Activated T-helper 9 cell treated with anti-CD3 and anti-CD28 coated beads, Interleukin-2, amount 50 U/mL, for 16 hours (primary cell): ENCODE measurements around the gene DLG1.

Source experiments
- DNase-seq: peaks from one replicate; pipeline ENCODE4 v3.0.0-alpha.2; 2020; ENCODE audit warnings: low read depth

The DLG1 gene

DNA sequence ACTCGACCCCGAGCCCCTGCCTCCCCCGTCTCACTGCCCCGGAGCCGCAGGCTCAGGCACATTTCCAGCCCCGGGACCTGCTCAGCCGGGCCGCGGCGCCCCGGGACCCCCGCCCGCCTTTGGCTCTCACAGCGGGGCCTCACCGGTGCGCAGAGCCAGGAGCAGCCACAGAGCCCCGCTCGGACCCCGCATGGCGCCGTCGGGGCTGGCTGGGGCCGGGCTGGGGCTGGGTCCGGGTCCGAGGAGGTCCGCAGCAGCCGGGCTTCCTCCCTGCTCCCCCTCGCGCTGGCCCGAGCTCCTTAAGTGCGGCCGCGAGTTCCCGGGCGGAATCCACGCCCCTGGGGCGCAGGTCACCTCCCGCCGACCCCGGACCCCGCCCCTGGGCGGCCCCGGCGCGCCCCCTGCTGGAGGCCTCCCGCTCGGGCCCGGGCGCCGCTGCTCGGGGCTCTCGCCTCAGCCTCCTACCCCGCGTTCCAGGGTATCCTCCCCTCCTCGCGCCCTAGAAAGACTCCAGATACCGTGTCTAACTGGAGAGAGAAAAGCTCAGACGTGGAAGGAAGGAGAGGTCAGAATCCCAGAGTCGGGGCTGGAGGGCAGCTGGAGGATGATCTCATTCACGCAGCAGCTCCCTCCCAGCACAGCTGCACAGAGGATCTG, 268.8 kb downstream of the DLG1 start, which contains the start of gene MELTF:
MELTF (minus strand) TSS at position 307 of the 657 bp plus-strand sequence; CDS start at position 192, 115 bp downstream.
- DNase-seq = peak; percentile 64

GRCh38 chr3:197028728-197029510, 269.5 kb downstream of the DLG1 start:
- DNase-seq = no peak

GRCh38 chr3:197027896-197028727, 270.3 kb downstream of the DLG1 start:
- DNase-seq = no peak

DNA sequence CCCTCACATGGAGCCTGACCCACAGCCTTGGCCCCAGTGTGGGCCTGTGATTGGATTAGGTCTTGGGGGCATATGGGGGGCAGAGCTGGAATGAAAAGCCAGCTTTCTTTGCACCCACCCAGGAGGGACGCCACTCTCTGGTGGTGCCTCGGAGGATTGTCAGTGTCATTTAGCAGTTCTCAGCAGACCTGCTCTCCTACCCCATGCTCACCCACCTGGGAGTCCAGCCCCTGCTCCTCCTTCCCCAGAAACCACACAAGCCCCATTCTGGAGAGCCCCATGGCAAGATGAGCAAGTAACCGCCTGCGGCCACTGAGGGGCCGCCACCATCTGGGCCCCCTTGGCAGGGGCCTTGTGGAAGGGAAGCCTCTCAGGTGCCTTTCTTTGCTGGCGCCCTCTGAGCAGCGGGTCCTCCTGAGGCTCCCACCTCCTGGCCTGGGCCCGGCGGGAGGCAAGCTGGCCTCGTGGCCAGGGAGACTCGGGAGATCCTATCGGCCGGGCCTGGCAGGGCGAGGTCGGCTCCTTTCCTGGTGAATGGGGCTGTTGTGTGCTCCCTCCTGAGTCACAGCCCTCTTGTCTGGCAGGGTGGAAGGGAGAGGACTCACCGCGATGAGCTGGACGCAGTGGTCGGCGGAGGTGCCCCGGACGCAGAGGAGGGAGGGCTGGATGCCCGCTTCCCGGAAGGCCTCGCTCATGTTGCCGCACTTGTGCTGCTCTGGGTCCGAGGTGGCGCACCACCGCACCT, 271.1 kb downstream of the DLG1 start:
- no peak for DNase-seq

- DNase-seq = no peak
These were observed 271.9 kb downstream of the DLG1 start for GRCh38 chr3:197026481-197026866.

DNA sequence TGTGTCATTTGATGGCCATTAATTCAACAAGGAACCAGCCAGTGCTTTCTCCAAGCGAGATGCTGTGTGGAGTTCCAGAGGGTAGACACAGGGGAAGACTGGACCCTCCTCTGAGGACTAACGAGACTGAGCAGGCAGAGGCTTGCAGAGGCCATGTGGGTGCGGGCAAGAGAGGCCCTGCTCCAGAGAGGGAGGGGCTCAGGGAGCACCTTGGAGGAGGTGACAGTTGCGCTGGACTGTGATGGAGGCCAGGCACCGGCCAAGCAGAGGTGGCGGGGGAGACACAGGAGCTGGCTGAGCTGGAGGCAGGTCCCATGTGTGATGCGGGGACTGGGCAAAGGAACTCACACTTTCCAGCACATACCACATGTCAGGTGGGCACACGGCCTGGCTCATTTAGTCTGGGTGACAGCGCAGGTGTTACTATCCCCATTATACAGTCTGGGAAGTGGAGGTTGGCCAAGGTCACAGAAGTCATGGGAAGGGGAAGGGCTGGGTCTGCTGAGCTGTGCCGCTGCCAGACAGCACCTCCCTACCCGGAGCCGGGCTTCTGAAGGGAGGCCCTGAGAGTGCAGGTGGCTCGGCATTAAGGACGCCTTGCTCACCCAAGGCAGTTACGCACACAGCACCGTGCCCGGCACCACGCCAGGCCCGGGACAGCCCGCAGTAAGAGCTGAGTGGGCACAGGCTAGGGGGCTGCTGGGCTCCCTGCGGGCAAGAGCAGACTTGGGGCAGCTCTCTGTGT, 272.5 kb downstream of the DLG1 start:
- DNase-seq = no peak

- DNase-seq = no peak
These were observed 273.3 kb downstream of the DLG1 start for GRCh38 chr3:197024881-197025735.

DNA sequence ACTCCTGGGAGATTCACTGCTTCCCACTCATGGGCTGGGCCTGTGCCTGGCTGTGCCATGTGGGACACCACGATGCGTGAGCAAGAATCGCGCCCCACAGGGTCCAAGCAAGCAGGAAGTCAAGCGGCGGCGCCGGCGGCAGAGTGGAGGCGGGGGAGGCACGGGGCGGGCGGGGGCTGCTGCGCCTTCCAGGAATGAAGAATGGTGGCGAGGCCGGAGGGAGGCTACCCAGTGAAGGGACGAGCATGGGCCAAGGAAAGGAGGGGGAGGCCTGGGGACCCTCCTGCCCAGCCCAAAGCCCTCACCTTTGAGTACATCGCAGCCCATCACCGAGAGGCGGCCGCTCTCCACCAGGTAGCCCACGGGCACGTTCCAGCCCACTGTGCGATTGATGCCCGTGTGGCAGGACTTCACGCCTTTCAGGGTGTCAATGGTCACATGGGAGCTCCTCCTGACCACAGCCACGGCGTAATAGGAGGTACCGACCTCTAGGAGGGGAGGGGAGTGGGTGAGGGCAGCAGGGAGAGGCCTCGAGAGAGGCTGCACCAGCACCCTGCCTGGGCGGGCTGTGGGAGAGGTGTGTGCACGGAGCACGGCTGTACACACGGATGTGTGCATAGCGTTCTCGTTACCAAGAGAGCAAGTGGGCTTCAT, 274.3 kb downstream of the DLG1 start:
- DNase-seq = no peak

- DNase-seq = no peak
These were observed 275.0 kb downstream of the DLG1 start for GRCh38 chr3:197023241-197023997.

- DNase-seq = no peak
These were observed 275.8 kb downstream of the DLG1 start for GRCh38 chr3:197022405-197023231.

DNA sequence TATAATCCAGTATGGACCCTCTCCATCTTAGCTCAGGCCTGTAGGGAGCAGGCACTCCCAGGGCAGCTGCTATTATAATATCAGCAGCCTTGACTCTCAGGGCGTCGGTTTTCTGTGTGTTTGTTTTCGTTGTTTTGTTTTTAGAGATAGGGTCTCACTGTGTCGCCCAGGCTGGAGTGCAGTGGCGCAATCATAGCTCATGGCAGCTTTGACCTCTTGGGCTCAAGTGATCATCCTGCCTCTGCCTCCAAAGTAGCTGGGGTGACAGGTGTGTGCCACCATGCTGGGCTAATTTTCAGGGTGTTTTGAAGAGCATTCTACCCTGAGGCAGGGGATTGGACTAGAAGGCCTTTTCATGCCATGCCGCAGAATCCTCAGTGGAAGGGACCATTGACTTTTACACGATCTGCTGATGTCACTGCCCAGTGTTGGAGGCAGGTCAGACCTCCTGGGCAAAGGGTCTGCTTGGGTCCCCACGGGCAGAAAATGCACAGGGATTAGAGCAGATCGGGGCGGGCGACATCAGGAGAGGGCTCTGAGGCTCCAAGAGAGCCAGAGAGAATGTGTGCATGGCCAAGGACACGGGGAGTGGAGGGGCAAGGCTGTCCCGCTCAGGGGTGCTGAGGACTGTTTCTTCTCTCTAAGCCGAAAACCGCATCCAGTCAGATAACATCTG, 276.5 kb downstream of the DLG1 start:
- no peak for DNase-seq

GRCh38 chr3:197021231-197021630, 277.2 kb downstream of the DLG1 start:
- no peak for DNase-seq

DNA sequence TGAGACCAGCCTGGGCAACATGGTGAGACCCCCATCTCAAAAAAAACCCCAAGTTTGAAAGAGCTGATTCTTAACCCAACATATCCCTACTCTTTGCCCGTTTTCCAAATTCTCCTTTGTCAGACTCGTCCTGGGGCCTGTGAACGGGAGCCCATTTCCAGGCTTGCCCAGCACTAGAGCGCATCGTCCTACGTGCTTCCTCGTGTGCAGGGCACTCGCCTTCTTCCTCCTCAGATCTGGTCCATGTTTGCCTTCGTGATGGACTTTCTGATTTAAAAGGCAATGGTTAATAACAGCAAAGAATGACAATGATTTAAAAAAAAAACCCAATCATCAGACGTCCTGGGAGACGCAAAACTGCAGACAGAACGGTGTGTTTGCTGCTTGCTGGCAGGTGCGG, 278.9 kb downstream of the DLG1 start:
- DNase-seq = no peak

DNA sequence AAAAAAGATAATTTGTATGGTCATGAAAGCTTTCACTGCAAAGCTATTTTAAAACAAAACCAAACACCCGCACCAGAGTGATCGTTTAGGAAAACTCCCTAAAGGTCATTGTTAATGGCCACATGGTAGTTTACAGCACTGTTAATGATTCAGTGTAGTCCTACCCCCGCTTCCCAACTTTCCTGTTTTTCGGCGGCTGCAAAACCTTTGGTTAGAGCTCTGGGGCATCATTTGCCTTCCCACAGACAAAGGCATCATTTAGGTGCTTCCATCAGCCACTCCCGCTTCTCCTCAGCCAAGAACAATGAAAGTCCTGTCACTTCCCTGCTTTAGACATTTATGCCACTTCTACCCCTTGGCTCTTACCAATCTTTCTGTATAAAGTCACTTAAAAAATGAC, 279.4 kb downstream of the DLG1 start:
- no peak for DNase-seq

GRCh38 chr3:197017003-197017402, 281.4 kb downstream of the DLG1 start:
- no peak for DNase-seq

DNA sequence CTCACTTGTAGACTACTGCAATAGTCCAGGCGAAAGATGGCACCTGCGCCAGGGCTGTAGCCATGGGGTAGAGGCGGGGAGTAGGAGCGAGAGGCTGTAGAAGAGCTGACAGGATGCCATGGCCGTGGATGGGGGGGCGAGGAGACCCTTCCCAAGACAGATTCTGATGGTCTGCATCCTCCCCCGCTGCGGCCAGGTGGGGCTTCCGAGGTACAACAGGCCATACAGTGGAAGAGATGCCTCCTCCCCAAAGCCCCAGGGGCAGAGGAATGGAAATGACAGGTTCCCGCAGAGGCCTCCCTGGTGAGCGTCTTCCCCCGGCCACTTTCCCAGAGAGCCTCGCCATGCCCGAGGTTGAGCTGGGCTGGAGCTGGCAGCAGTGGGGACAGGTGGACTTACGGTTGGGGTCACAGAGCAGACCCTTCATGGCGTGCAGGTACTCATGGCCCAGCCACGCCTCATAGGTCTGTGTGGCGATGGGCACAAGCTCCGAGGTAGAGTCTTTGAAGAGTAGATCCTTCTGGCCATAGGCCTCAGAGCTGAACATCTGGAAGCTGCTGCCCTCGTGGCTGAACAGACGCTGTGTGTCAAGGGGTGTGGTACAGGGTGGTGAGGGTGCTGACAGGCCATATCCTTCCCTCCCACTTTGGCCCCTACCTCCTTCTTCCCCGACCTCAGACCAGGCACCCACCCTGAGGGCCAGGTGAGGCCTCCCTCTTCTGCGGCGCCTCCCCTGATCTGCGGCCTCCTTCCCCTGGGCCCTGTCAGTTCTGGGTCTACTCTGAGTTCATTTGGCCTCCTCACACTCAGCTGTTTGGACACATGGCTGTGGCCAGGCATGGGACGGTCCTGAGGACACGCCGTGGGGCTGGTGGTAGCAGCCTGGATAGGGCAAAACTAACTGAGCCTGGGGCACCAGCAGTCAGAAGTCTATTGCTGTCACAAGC, 282.3 kb downstream of the DLG1 start:
- DNase-seq = no peak
